Epithelial cell of proximal tubule (primary cell): Measurements from ENCODE around the gene DAZAP1. TPM values are rescaled to one million over a fixed set of nuclear protein-coding genes. Genes with fewer than 3 reads are reported as not detected.

Experiments
- DNase-seq: peaks from one replicate; pipeline ENCODE4 v3.0.0-alpha.2; 2011; ENCODE audit warnings: low read depth
- H3K4me3 ChIP-seq: 2 replicates; pipeline ENCODE4 v1.5.1; 2011; ENCODE audit warnings: low read depth, mild to moderate bottlenecking, low read length
- CTCF ChIP-seq: conservative IDR thresholded peaks from 2 replicates; pipeline ENCODE4 v1.5.1; 2012; ENCODE audit warnings: low read depth, mild to moderate bottlenecking, low read length
- total RNA-seq: library from RNA; depleted of rRNA; stranded (reverse); fragments of >200 nt; gene quantifications from 2 replicates; pipeline ENCODE4 v1.2.3, GENCODE V29; 2015

DAZAP1 gene
- 53.8 and 136 TPM in 2 replicates for total RNA-seq

DNA sequence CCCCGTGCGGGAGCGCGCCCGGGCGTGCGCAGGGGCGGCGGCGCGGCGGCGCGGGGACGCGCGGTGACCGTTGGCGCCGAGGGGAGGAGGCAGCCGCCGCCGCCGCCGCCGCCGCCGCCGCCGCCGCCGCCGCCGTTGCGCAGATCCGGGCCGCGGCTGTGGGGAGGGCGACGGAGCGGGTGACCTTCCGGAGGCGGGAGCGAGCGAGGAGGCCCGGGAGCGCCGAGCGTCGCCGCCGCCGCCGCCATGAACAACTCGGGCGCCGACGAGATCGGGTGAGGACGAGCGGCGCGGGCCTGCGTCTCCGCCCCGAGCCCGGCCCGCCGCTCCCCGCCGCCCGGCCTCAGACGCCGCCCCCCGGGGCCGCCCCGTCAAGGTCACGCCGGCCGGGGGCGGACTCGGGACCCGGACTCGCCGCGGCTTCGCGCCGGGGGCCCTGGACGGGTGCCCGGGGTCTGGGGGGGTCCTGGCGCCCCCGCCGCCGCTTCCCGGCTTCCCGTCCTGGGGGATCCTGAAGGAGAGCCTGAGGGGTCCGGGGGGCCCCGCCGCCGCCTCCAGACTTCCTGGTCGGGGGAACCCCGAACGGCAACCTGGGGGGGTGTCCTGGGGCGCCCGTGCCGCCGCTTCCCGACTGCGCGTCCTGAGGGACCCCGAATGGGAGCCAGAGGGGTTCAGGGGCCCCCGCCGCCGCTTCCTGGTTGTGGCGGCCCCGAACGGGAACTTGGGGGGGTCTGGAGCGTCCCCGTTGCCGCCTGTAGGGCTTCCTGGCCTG is at the start of gene DAZAP1:
TSS of gene DAZAP1 (plus strand) at position 59 of the 772 bp plus-strand sequence. CDS start at position 247, 188 bp downstream.
- TF ChIP-seq CTCF = no peak
- H3K4me3 ChIP-seq = peak within 1 kb of the TSS; percentile 93
- no peak for DNase-seq

DNA sequence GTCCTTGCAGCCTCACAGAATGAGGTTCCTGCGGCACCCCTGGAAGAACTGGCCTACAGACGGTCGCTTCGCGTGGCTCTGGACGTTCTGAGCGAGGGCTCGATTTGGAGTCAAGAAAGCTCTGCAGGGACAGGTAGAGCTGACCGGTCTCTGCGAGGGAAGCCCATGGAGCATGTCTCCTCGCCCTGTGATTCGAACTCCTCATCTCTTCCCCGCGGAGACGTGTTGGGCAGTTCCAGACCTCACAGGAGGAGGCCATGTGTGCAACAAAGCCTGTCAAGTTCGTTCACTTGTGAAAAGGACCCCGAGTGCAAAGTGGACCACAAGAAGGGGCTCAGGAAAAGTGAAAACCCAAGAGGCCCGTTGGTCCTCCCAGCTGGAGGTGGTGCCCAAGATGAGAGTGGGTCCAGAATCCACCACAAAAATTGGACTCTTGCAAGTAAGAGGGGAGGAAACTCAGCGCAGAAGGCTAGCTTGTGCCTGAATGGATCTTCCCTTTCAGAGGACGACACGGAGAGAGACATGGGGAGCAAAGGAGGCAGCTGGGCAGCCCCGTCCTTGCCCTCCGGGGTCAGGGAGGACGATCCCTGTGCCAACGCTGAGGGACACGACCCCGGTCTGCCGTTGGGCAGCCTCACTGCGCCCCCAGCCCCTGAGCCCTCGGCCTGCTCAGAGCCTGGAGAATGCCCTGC is 47.1 kb upstream of the DAZAP1 start:
- no peak for TF ChIP-seq CTCF
- DNase-seq = no peak
- H3K4me3 ChIP-seq = no peak overlapping the region

DNA sequence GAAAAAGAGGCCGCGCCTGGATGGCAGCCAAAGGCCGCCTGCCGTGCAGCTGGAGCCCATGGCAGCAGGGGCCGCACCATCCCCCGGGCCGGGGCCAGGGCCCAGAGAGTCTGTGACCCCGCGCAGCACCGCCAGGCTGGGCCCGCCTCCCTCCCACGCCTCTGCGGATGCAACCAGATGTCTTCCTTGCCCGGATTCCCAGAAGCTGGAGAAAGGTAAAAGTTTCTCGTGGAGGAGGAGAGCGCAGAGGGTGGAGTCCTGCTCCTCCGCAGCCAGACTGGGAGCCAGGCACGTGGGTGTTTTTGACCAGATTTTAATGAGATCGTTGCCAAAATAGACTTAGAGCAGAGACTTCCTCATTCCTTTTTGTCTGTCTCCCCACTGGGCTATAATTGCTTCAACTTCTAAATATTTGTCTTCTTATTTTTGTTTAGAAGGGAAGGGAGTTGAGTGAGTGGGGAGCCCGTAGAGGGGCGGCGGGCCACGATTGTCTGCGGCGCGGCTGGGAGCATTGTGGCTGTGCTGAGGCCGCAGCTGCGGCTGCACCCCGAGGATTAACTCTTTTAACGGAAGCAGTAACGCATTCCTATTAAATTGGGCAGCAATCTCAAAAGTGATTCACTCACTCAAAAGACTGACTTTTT is 46.4 kb upstream of the DAZAP1 start:
- DNase-seq = no peak
- H3K4me3 ChIP-seq = no peak overlapping the region

GRCh38 chr19:1361601-1362386 is 45.6 kb upstream of the DAZAP1 start:
- H3K4me3 ChIP-seq = no peak overlapping the region
- DNase-seq = no peak
- no peak for TF ChIP-seq CTCF

More for the DNA sequence above, 46.4 kb upstream of the DAZAP1 start:
- no peak for TF ChIP-seq CTCF

- no peak for DNase-seq
- no peak for TF ChIP-seq CTCF
- no peak overlapping the region for H3K4me3 ChIP-seq
Measured at GRCh38 chr19:1362387-1363257, 44.8 kb upstream of the DAZAP1 start.

DNA sequence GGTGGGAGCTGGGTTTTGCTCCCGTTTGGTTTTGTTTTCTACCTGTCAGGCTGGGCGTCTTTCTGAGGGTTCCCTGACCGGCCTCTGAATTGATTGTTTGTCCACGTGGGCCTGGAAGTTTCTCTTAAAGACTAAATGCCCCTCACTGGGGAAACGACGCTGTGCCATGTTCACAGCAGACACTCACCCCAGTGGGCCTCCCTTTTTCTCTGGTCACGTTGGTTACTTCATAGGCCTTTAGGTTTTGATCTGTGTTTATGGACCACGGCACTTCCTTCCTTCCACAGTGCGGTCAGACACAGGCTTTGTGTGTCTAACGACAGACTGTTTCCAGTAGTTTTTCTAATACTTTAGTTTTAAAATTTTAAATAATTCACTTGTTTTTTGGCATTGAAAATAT is 43.8 kb upstream of the DAZAP1 start:
- no peak overlapping the region for H3K4me3 ChIP-seq
- TF ChIP-seq CTCF = no peak
- DNase-seq = no peak
